ENCODE results near the gene UXT.

DNA sequence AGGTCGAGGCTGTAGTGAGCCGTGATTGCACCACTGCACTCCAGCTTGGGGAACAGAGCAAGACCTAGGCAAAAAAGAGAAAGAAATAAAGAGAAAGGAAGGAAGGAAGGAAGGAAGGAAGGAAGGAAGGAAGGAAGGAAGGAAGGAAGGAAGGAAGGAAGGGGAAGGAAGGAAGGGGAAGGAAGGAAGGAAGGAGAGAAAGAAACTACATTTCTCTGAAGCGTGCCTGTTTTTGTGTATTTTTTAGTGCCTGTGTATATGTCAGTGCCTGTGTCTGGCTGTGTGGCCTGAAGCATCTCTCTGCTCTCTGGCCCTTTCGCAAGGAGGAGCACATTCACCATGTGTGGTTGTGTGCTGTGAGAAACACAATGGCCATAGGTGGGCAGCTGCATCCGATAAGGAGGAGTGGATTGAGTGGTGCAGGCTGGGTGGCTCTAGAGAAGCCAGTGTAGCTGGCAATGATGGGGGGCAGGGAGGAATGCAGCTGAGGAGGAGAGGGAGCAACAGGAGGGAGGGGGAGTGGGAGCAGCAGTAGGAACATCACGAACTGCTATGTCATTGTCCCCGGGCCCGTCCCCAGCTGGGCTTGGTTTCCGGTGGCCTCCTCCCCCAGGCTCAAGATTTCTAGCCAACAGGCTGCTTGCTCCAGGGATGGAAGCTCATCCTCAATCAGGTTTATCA lies 50.7 kb downstream of the UXT start:
- TF ChIP-seq, protein P1, sequence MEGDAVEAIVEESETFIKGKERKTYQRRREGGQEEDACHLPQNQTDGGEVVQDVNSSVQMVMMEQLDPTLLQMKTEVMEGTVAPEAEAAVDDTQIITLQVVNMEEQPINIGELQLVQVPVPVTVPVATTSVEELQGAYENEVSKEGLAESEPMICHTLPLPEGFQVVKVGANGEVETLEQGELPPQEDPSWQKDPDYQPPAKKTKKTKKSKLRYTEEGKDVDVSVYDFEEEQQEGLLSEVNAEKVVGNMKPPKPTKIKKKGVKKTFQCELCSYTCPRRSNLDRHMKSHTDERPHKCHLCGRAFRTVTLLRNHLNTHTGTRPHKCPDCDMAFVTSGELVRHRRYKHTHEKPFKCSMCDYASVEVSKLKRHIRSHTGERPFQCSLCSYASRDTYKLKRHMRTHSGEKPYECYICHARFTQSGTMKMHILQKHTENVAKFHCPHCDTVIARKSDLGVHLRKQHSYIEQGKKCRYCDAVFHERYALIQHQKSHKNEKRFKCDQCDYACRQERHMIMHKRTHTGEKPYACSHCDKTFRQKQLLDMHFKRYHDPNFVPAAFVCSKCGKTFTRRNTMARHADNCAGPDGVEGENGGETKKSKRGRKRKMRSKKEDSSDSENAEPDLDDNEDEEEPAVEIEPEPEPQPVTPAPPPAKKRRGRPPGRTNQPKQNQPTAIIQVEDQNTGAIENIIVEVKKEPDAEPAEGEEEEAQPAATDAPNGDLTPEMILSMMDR (IDR thresholded peaks at IDR 0.05) = no peak
- TF ChIP-seq POLR2A (IDR thresholded peaks at IDR 0.05) = no peak

Measured in right lobe of liver (tissue), 4 donors.